ENCODE results near the gene RBMS1. TPM values are rescaled to one million over a fixed set of nuclear protein-coding genes. Genes with fewer than 3 reads are reported as not detected.
A peak's percentile ranks its signal among the peaks of the same experiment; 100 is the strongest.

The RBMS1 gene
- total RNA-seq, 1 donor from 2014 or later, result 102 TPM

DNA sequence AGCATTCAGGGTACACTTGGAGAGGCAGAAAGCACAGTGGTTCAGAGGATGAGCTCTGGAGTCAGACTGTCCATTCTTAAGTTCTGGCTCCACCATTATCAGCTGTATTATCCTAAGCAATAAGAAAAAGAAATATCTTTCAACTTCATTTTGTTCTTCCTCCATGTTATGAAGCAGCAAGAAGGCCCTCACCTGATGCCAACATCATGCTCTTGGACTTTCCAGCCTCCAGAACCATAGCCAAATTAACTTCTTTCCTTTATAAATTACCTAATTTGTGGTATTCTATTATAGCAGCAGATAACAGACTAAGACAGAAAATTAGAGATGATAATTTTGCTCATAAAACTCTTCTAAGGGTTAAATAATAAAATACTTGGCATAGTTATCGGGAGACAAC is 137.1 kb downstream of the RBMS1 start:
- Histone ChIP-seq H3K27me3 (no peaks in the 10 kb centered on the region), H3K27ac (no peak overlapping the region), H3K4me3 (no peak overlapping the region), H3K9me3 (no peaks in the 10 kb centered on the region), H3K4me1 (peaks cover 39% of the 10 kb centered on the region), H3K36me3 (peaks cover 6% of the 10 kb centered on the region)
- ATAC-seq (no peak), DNase-seq (no peak)
- no peak for TF ChIP-seq CTCF (IDR thresholded peaks at IDR 0.05)
- intact Hi-C loops (cut with DNase I), result no loop called here

DNA sequence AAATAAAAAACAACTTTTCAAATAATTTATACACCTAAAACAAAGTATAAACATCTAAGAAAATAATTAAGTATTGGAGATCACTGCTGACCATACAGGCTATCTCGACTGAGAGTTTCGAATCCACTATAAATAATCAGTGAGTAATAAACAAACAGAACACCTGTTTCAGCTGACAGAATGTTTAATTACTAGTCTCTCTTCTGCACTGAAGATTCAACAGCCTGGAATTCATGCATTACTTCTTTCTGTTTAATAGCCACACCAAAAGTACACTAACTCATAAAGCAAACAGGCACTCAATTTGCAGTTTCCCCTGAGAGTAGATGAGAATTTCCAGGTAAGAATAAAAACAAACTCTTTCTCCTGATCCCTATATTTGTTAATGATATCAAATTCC is 138.5 kb downstream of the RBMS1 start:
- H3K4me3 ChIP-seq, result no peak overlapping the region
- DNase-seq (no peak), ATAC-seq (no peak)
- TF ChIP-seq CTCF (IDR thresholded peaks at IDR 0.05), result no peak
- peaks cover 42% of the 10 kb centered on the region for H3K4me1 ChIP-seq
- H3K27ac ChIP-seq, result no peak overlapping the region
- H3K36me3 ChIP-seq, result peaks cover 12% of the 10 kb centered on the region
- intact Hi-C loops (cut with DNase I), result no loop called here
- no peaks in the 10 kb centered on the region for H3K27me3 ChIP-seq
- H3K9me3 ChIP-seq, result no peaks in the 10 kb centered on the region

DNA sequence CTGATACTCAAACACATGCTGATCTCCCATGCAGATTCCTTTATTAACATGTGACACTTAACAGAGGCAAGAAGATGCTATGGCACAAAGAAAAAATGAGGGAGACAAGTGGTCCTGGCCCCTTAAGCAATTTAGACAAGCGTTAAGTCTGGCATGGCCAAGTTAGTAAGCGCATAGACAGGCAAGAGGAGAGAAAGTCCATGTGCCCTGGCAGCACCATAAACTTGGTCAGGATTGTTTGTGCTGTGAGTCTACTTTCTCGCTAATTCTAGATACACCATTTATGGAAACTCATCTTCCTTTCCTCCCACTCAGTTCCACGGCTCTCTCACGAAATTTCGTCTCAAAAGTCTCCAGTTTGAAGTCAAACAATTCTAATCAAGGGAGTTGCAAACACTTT is 138.9 kb downstream of the RBMS1 start:
- no peak overlapping the region for H3K27ac ChIP-seq
- no peaks in the 10 kb centered on the region for H3K27me3 ChIP-seq
- intact Hi-C loops (cut with DNase I), result no loop called here
- peaks cover 42% of the 10 kb centered on the region for H3K4me1 ChIP-seq
- no peak for DNase-seq
- H3K4me3 ChIP-seq, result no peak overlapping the region
- ATAC-seq, result no peak
- H3K9me3 ChIP-seq, result no peaks in the 10 kb centered on the region
- no peak for TF ChIP-seq CTCF (IDR thresholded peaks at IDR 0.05)
- peaks cover 16% of the 10 kb centered on the region for H3K36me3 ChIP-seq

DNA sequence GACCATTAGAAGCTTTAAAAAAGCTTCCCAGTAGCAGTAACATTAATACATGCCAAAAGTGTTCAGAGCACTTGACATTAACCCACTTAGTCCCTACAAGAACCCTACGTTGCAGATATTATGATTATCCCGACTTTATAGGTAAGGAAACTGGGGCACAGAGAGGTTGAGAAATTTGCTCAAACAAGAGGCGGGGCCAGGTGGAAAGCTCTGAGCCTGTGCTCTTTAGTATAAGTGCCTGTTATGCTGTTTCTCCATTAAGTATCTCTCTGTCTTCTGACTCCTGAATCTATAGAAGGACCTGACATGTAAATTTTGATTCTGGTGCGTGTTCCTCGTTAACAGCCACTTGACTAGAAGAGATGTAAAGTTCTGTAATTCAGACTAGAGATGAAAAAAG is 139.8 kb downstream of the RBMS1 start:
- Histone ChIP-seq H3K9me3 (no peaks in the 10 kb centered on the region), H3K4me3 (no peak overlapping the region), H3K4me1 (peaks cover 42% of the 10 kb centered on the region), H3K27ac (no peak overlapping the region), H3K36me3 (peaks cover 17% of the 10 kb centered on the region), H3K27me3 (no peaks in the 10 kb centered on the region)
- DNase-seq (no peak), ATAC-seq (peak; percentile 40)
- no peak for TF ChIP-seq CTCF (IDR thresholded peaks at IDR 0.05)
- intact Hi-C loops (cut with DNase I), result no loop called here

- no peak for DNase-seq
- H3K4me1 ChIP-seq, result peaks cover 44% of the 10 kb centered on the region
- ATAC-seq, result peak; percentile 50
- H3K27ac ChIP-seq, result no peak overlapping the region
- no peaks in the 10 kb centered on the region for H3K27me3 ChIP-seq
- intact Hi-C loops (cut with DNase I), result no loop called here
- H3K4me3 ChIP-seq, result no peak overlapping the region
- no peaks in the 10 kb centered on the region for H3K9me3 ChIP-seq
- peak; percentile 22 for TF ChIP-seq CTCF (IDR thresholded peaks at IDR 0.05)
- peaks cover 17% of the 10 kb centered on the region for H3K36me3 ChIP-seq
Observed at GRCh38 chr2:160353166-160353565, 140.4 kb downstream of the RBMS1 start.

- no peak for TF ChIP-seq CTCF (IDR thresholded peaks at IDR 0.05)
- ATAC-seq (no peak), DNase-seq (no peak)
- Histone ChIP-seq H3K9me3 (no peaks in the 10 kb centered on the region), H3K4me1 (peaks cover 50% of the 10 kb centered on the region), H3K36me3 (peaks cover 17% of the 10 kb centered on the region), H3K4me3 (no peak overlapping the region), H3K27me3 (no peaks in the 10 kb centered on the region), H3K27ac (no peak overlapping the region)
- intact Hi-C loops (cut with DNase I), result no loop called here
Observed at GRCh38 chr2:160352500-160352899, 141.1 kb downstream of the RBMS1 start.

Data from upper lobe of right lung (tissue), 1 donor.